B cell (primary cell): Measurements from ENCODE around the gene FAM3B. TPM values are rescaled to one million over a fixed set of nuclear protein-coding genes. Genes with fewer than 3 reads are reported as not detected.

Experiments
- ATAC-seq: fragments of 200-7000 bp; cut with Tn5 transposase; one replicate; pipeline ENCODE4 v1.10.0; 2021; ENCODE audit warnings: low read depth, mild to moderate bottlenecking, moderate number of reproducible peaks, moderate library complexity
- CTCF ChIA-PET: fragments of 350-600 bp; sonication (Branson Sonifier 250); formaldehyde crosslinking; loops from one replicate; lab custom pipeline; 2021; ENCODE audit warnings: antibody characterized with exemption, inconsistent platforms; lab: Charles Lee
- POLR2A ChIA-PET: fragments of 350-600 bp; sonication (Branson Sonifier 250); formaldehyde crosslinking; loops from one replicate; lab custom pipeline; 2021; ENCODE audit warnings: antibody characterized with exemption; lab: Charles Lee
- DNase-seq: peaks from one replicate; pipeline ENCODE4 v3.0.0; 2013
- H2AFZ ChIP-seq: 2 replicates; pipeline ENCODE4 v1.6.1; 2012; ENCODE audit warnings: mild to moderate bottlenecking, low read depth, low read length; ENCODE audit not compliant: insufficient read depth, poor library complexity, severe bottlenecking
- H3K27ac ChIP-seq, 2 donors: 1 replicate in 1 of 2; 2 replicates in 1 of 2; pipeline ENCODE4 v1.5.1; 2012 to 2013; ENCODE audit warnings: low read length in 2 of 2, mild to moderate bottlenecking in 2 of 2, moderate library complexity in 1 of 2
- H3K27me3 ChIP-seq, 4 experiments: fragments of 200-600 bp in 1 of 4; sonication (generic) in 1 of 4; replicated peaks in 1 of 4; 1 replicate in 2 of 4; 2 replicates in 2 of 4; pipeline versions ENCODE4 v1.6.1 to v1.7.0; 2013 to 2016; ENCODE audit warnings: low read length in 3 of 4, mild to moderate bottlenecking in 2 of 4, mixed read lengths in 1 of 4, moderate library complexity in 1 of 4; ENCODE audit not compliant: insufficient read depth in 4 of 4, control insufficient read depth in 3 of 4; ENCODE audit errors: control extremely low read depth in 1 of 4
- H3K36me3 ChIP-seq, 2 experiments: replicated peaks in 1 of 2; 1 replicate in 1 of 2; 2 replicates in 1 of 2; pipeline versions ENCODE4 v1.6.1 to v1.7.1; 2013; ENCODE audit warnings: low read length in 1 of 2; ENCODE audit not compliant: insufficient read depth in 2 of 2, control insufficient read depth in 1 of 2; ENCODE audit errors: control extremely low read depth in 1 of 2, extremely low read depth in 1 of 2
- H3K4me1 ChIP-seq, 2 donors: fragments of 200-600 bp in 1 of 2; sonication (generic) in 1 of 2; 1 replicate in 1 of 2; 2 replicates in 1 of 2; pipeline versions ENCODE4 v1.5.1 to v1.6.1; 2013 to 2017; ENCODE audit warnings: low read length in 2 of 2; ENCODE audit not compliant: control insufficient read depth in 2 of 2, insufficient read depth in 2 of 2
- H3K4me2 ChIP-seq: replicated peaks from 2 replicates; pipeline ENCODE3; 2012; ENCODE audit warnings: mild to moderate bottlenecking, low read depth, low read length; ENCODE audit not compliant: poor library complexity, severe bottlenecking
- H3K4me3 ChIP-seq, 5 experiments: fragments of 200-600 bp in 1 of 5; sonication (generic) in 1 of 5; 1 replicate in 3 of 5; 2 replicates in 2 of 5; pipeline versions ENCODE4 v1.5.1 to v1.7.0; 2011 to 2016; ENCODE audit warnings: low read length in 4 of 5, mild to moderate bottlenecking in 4 of 5, low read depth in 2 of 5, control low read depth in 1 of 5, moderate library complexity in 1 of 5; ENCODE audit not compliant: insufficient read depth in 1 of 5; ENCODE audit errors: control extremely low read depth in 1 of 5, extremely low read depth in 1 of 5
- H3K79me2 ChIP-seq: fragments of 200-600 bp; sonication (generic); one replicate; pipeline ENCODE4 v1.6.0; 2016; ENCODE audit warnings: low read length; ENCODE audit not compliant: control insufficient read depth, insufficient read depth
- H3K9ac ChIP-seq: fragments of 200-600 bp; sonication (generic); 2 replicates; pipeline ENCODE4 v1.6.1; 2017; ENCODE audit warnings: mild to moderate bottlenecking, low read length, moderate library complexity
- H3K9me3 ChIP-seq, 3 donors: one replicate each; pipeline versions ENCODE4 v1.6.1 to v1.7.1; 2013; ENCODE audit warnings: low read length in 2 of 3; ENCODE audit not compliant: control insufficient read depth in 2 of 3, insufficient read depth in 1 of 3; ENCODE audit errors: control extremely low read depth in 1 of 3
- H4K20me1 ChIP-seq: 2 replicates; pipeline ENCODE4 v1.6.0; 2012; ENCODE audit warnings: mild to moderate bottlenecking, low read length; ENCODE audit not compliant: insufficient read depth, control insufficient read depth, poor library complexity, severe bottlenecking
- H3K27ac Mint-ChIP-seq: one replicate; pipeline ENCODE4 v1.8.0; 2021; ENCODE audit warnings: mixed read lengths
- H3K27me3 Mint-ChIP-seq: one replicate; pipeline ENCODE4 v1.8.0; 2021; ENCODE audit warnings: mixed read lengths
- H3K4me1 Mint-ChIP-seq: one replicate; pipeline ENCODE4 v1.8.0; 2021; ENCODE audit warnings: mixed read lengths
- H3K4me3 Mint-ChIP-seq: one replicate; pipeline ENCODE4 v1.8.0; 2021; ENCODE audit warnings: mixed read lengths
- H3K9me3 Mint-ChIP-seq: one replicate; pipeline ENCODE4 v1.8.0; 2022; ENCODE audit warnings: mixed read lengths; ENCODE audit not compliant: insufficient read depth
- EZH2 ChIP-seq: IDR thresholded peaks from 2 replicates; pipeline ENCODE4 v1.6.1; 2012; ENCODE audit warnings: borderline replicate concordance, low read depth, mild to moderate bottlenecking, moderate library complexity, low read length; ENCODE audit not compliant: insufficient read depth, poor library complexity, severe bottlenecking
- WGBS: methylation state at CpG from one replicate; pipeline ENCODE4 v1.1.5; 2013; ENCODE audit warnings: missing lambda C conversion rate; ENCODE audit not compliant: insufficient coverage; 5-methylcytosine and 5-hydroxymethylcytosine counted together
- intact Hi-C: fragments of 100-400 bp; cut with micrococcal nuclease; formaldehyde crosslinking; loops from one replicate; pipeline ENCODE4 v1.10.0; 2022
- polyA plus RNA-seq: library from polyadenylated mRNA; depleted of rRNA; stranded (reverse); fragments of >200 nt; gene quantifications from 2 replicates; pipeline ENCODE4 v1.2.3, GENCODE V29; 2012
- total RNA-seq, 2 donors: library from RNA; stranded (reverse); fragments of 120-200 nt in 1 of 2; gene quantifications; 1 replicate in 1 of 2; 2 replicates in 1 of 2; pipeline versions ENCODE4 v1.2.3 to v1.2.4, GENCODE V29; 2013 to 2022
- TF ChIP-seq, protein P1 (sequence below): fragments of 200-600 bp; IDR thresholded peaks from one replicate; pipeline ENCODE4 v1.8.0; 2022; ENCODE audit warnings: antibody characterized with exemption, mild to moderate bottlenecking

FAM3B gene
- total and polyA plus RNA-seq, 2 donors (not counting 1 experiment from before 2014, with no cell fraction given), result 0.09 TPM; not detected in 1

DNA sequence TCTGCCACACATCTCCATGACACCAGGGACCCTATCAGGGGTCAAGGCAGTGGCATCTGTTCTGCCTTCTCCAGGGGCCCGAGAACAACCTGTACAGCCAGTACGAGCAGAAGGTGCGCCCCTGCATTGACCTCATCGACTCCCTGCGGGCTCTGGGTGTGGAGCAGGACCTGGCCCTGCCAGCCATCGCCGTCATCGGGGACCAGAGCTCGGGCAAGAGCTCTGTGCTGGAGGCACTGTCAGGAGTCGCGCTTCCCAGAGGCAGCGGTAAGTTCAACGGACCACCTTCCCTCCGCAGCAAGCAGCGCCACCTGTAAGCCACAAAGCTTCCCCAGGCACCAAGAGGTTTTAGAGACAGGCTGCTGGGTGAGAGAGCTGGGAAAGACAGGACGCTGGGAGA is 61.1 kb downstream of the FAM3B start:
- Histone ChIP-seq H3K4me3 (no peak overlapping the region), H2AFZ (no peak overlapping the region), H3K4me1 (no peaks in the 10 kb centered on the region), H3K27ac (no peak overlapping the region), H3K9me3 (peaks cover 0 to 12% (median 0%) of the 10 kb centered on the region in 3 donors), H3K4me2 (no peak overlapping the region), H3K9ac (no peak overlapping the region), H3K79me2 (peaks cover 39% of the 10 kb centered on the region), H3K27me3 (no peaks in the 10 kb centered on the region), H3K36me3 (peaks cover 3 to 65% of the 10 kb centered on the region in 2 experiments), H4K20me1 (peaks cover 24% of the 10 kb centered on the region)
- ATAC-seq, result no peak
- intact Hi-C loops, result no loop called here
- CTCF ChIA-PET, result interaction anchor here (2.5 kb wide), 1 partner anchor 9 kb away, joined by 10 read pairs; no protein-coding TSS in a partner anchor
- H3K4me3 Mint-ChIP-seq, result no peak overlapping the region
- no peak overlapping the region for H3K27ac Mint-ChIP-seq
- H3K9me3 Mint-ChIP-seq, result no peaks in the 10 kb centered on the region
- 96% methylated on average over 15 of the region's 16 CpGs for WGBS
- DNase-seq, result no peak
- no peaks in the 10 kb centered on the region for H3K27me3 Mint-ChIP-seq
- POLR2A ChIA-PET, result no interaction called here
- H3K4me1 Mint-ChIP-seq, result peaks cover 4% of the 10 kb centered on the region
- TF ChIP-seq EZH2, result no peak
- TF ChIP-seq, protein P1, sequence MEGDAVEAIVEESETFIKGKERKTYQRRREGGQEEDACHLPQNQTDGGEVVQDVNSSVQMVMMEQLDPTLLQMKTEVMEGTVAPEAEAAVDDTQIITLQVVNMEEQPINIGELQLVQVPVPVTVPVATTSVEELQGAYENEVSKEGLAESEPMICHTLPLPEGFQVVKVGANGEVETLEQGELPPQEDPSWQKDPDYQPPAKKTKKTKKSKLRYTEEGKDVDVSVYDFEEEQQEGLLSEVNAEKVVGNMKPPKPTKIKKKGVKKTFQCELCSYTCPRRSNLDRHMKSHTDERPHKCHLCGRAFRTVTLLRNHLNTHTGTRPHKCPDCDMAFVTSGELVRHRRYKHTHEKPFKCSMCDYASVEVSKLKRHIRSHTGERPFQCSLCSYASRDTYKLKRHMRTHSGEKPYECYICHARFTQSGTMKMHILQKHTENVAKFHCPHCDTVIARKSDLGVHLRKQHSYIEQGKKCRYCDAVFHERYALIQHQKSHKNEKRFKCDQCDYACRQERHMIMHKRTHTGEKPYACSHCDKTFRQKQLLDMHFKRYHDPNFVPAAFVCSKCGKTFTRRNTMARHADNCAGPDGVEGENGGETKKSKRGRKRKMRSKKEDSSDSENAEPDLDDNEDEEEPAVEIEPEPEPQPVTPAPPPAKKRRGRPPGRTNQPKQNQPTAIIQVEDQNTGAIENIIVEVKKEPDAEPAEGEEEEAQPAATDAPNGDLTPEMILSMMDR, result no peak

GRCh38 chr21:41378849-41379248 is 62.2 kb downstream of the FAM3B start:
- no peak for TF ChIP-seq EZH2
- TF ChIP-seq, protein P1, result no peak
- POLR2A ChIA-PET, result no interaction called here
- Histone ChIP-seq H3K36me3 (peaks cover 3 to 68% of the 10 kb centered on the region in 2 experiments), H3K4me3 (no peak overlapping the region), H3K4me2 (no peak overlapping the region), H3K4me1 (no peaks in the 10 kb centered on the region), H2AFZ (no peak overlapping the region), H3K9ac (no peak overlapping the region), H3K79me2 (peaks cover 28% of the 10 kb centered on the region), H3K27me3 (no peaks in the 10 kb centered on the region), H3K27ac (no peak overlapping the region), H3K9me3 (peaks cover 0 to 12% (median 0%) of the 10 kb centered on the region in 3 donors), H4K20me1 (peaks cover 24% of the 10 kb centered on the region)
- WGBS, result 88% methylated on average over 6 of the region's 8 CpGs
- Mint-ChIP-seq H3K27ac (no peak overlapping the region), H3K9me3 (no peaks in the 10 kb centered on the region), H3K27me3 (no peaks in the 10 kb centered on the region), H3K4me1 (peaks cover 4% of the 10 kb centered on the region), H3K4me3 (no peak overlapping the region)
- intact Hi-C loops, result no loop called here
- ATAC-seq, result no peak
- CTCF ChIA-PET, result interaction anchor here (0.5 to 2.5 kb wide), 3 partner anchors 10 to 210 kb away, joined by 3 to 10 read pairs (median 3); no protein-coding TSS in a partner anchor
- no peak for DNase-seq
